VCaP (cell line): ENCODE measurements around the gene PLBD1.
A peak's percentile ranks its signal among the peaks of the same experiment; 100 is the strongest.

Source experiments
- H3K27ac ChIP-seq: fragments of 450-650 bp; 2 replicates; pipeline ENCODE4 v1.5.1; 2017
- TF ChIP-seq, protein P1 (sequence below): fragments of 450-650 bp; conservative IDR thresholded peaks from 2 replicates; pipeline ENCODE4 v1.5.1; 2017; ENCODE audit warnings: mild to moderate bottlenecking, moderate library complexity

PLBD1 gene, protein sequence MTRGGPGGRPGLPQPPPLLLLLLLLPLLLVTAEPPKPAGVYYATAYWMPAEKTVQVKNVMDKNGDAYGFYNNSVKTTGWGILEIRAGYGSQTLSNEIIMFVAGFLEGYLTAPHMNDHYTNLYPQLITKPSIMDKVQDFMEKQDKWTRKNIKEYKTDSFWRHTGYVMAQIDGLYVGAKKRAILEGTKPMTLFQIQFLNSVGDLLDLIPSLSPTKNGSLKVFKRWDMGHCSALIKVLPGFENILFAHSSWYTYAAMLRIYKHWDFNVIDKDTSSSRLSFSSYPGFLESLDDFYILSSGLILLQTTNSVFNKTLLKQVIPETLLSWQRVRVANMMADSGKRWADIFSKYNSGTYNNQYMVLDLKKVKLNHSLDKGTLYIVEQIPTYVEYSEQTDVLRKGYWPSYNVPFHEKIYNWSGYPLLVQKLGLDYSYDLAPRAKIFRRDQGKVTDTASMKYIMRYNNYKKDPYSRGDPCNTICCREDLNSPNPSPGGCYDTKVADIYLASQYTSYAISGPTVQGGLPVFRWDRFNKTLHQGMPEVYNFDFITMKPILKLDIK

DNA sequence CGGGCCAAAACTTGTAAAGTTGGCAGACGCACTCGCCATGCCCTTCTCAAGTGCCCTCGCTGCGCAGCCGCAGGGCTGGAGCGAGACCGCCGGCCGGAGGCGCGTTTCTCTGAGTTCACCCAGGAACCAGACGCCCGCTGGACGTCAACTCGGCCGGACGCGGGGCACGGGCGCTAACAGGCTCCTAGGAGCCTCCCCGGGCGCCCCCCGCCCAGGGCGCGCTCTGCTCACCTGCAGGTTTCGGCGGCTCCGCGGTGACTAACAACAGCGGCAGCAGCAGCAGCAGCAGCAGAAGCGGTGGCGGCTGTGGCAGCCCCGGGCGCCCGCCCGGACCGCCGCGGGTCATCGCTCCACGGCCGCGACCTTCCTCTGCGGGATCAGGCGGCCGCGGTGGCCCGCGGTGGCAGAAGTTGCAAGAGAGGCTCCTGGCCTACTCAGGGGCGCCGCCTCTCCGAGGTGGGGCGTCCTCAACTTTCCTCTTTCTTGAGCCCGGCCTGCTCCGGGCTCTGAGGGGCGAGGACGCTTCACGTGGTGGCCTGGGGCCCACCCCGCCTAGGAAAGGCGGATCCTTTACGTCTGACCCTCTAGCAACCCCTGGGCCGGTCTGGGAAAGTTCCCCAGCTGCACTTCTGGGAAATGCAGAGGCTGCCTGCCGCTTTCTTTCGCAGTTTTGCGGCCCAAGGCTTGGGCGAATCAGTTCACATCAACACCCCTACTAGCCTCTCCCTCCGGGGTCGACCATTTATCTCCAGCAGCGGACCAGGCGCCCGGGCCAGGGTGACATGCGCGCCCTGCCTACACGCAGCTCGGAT is at the start of gene PLBD1:
Gene PLBD1 (minus strand): TSS at position 533 of the 812 bp plus-strand sequence. CDS start 187 bp downstream, at position 346.
- H3K27ac ChIP-seq, result peak within 1 kb of the TSS; percentile 38; the same call in 1 of the 2 replicates
- TF ChIP-seq, protein P1, sequence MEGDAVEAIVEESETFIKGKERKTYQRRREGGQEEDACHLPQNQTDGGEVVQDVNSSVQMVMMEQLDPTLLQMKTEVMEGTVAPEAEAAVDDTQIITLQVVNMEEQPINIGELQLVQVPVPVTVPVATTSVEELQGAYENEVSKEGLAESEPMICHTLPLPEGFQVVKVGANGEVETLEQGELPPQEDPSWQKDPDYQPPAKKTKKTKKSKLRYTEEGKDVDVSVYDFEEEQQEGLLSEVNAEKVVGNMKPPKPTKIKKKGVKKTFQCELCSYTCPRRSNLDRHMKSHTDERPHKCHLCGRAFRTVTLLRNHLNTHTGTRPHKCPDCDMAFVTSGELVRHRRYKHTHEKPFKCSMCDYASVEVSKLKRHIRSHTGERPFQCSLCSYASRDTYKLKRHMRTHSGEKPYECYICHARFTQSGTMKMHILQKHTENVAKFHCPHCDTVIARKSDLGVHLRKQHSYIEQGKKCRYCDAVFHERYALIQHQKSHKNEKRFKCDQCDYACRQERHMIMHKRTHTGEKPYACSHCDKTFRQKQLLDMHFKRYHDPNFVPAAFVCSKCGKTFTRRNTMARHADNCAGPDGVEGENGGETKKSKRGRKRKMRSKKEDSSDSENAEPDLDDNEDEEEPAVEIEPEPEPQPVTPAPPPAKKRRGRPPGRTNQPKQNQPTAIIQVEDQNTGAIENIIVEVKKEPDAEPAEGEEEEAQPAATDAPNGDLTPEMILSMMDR, result no peak

DNA sequence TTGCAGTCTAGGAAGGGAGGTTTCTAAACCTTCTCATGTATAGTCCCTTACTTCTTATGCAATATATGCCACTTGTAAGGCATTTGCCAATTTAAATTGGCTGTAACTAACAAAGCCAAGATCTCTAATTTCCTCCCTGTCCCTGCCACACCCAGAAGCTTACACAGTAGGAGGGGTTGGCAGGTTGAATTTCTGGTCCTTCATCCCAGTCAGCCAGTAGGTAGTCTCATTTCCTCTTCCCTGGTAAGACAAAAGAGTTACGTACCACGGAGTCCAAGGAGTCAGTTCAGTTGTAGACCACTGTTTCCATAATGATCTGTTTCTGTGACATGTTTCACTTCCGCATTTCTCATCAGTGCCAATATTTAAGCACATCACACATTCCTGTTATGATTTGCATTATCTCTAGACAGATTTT is 47.0 kb upstream of the PLBD1 start:
- H3K27ac ChIP-seq, result no peak overlapping the region
- TF ChIP-seq, protein P1, result no peak

DNA sequence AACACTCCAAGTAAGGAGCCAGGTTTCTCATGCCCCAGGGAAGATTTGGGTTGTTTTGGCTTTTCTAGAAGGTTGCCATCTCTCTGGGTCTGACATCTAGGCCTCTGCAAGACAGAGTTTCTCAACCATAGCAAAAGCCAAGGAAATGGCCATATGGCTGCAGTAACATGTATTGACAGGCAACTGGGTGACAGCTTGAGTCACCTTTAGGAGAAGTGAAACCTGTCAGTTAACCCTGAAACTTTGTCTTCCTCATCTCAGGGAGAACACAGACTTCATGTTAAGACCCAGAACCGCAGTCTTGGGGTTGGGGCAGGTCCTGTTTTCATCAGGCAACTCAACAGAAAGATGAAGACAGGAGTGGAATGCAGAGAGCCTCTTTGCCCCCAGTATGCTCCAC is 46.0 kb upstream of the PLBD1 start:
- H3K27ac ChIP-seq, result no peak overlapping the region
- TF ChIP-seq, protein P1, result no peak

DNA sequence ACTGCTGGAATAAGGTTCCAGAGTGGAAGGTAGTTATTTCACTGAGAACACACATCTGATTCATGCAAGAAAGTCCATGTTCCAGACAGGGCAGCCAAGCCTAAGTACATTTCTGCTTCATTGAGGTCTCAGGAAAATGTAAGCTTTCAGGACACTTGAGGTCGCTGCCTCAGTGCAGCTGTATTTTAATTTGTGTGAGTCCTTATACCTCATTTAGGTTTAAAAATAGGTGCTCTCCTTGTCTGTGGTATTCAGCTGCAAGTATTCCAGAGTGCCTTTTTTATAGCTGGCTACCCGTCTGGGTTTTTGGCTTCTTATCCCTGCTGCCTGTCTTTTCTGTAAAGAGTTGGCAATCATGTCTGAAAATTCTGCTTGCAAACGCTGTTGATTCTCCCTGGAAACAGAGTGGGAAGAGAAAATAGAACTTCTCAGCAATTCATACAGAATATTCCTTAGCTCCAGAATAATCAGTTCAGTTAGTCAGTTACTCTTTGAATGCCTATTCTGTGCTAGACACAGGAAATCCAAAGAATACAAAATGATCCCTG is 45.3 kb upstream of the PLBD1 start:
- TF ChIP-seq, protein P1, result no peak

DNA sequence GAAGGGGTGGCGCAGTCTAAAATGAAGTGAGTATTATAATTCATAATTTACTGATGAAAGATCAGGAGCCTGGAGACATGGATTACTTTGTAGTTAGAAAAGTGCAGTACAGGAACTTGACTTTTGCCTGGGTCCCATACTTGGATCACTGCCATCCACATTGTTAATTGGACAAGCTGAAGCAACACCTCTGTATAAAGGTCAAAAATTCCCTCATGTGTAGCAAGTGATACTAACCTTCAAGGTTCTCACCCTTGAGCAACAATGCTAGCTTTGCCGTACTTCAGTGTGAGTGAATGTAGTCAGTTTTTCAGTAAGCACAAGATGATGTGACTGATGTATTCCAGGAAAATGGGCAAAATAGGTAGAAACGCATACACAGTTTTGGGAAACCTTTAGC is 44.6 kb upstream of the PLBD1 start:
- TF ChIP-seq, protein P1, result no peak
- H3K27ac ChIP-seq, result no peak overlapping the region

More for the DNA sequence above, 45.3 kb upstream of the PLBD1 start:
- H3K27ac ChIP-seq, result no peak overlapping the region

DNA sequence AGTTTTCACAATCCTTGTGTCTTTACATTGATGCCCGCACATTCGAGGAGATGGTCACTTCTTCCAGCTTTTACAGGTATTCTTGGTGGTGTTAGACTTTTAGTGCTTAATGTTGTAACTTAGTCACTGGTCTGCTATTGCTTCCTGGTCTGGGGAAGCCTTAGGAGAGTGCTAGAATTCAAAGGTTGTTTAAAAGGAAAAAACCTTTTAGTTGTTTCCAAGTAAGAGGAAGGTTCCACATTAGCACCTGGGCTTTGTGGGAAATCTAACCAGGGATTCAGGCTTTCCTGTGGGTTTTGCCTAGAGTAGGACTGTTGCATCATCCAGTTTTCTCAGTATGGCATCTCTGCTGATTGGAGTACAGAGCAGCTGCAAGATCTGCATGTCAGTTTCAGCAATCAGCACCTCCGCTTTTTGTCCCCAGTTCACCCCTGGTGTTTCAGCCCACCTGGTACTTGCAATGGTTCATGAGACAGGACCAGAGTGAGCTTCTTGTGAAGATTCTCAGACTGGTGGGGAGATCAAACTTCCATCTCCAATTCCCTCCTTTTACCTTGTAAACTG is 44.0 kb upstream of the PLBD1 start:
- no peak overlapping the region for H3K27ac ChIP-seq
- TF ChIP-seq, protein P1, result no peak
